GM03348 (cell line): ENCODE measurements around the gene TBPL1.

Experiments
- DNase-seq: peaks from one replicate; pipeline ENCODE4 v3.0.0; 2012; ENCODE audit warnings: low spot score

Gene TBPL1

DNA sequence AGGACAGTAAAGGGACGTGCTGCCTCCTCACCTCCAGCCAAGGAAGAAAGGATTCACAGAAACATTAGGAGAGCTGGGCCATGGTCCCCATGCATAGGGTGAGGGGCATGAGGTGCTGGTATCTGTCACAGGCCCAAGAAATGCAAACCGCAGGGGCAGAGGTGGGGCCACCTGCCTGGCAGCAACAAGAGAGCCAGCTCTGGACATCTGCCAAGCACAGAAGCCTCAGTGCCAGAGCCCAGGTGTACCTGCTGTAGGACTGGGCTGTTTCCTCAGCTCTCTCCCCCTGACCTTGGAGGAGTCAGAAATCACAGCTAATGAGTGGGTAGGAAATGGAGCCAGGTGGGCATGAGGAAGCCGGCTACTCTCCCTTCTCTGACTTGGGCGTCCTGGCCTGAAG, 54.1 kb downstream of the TBPL1 start:
- DNase-seq: no peak

DNA sequence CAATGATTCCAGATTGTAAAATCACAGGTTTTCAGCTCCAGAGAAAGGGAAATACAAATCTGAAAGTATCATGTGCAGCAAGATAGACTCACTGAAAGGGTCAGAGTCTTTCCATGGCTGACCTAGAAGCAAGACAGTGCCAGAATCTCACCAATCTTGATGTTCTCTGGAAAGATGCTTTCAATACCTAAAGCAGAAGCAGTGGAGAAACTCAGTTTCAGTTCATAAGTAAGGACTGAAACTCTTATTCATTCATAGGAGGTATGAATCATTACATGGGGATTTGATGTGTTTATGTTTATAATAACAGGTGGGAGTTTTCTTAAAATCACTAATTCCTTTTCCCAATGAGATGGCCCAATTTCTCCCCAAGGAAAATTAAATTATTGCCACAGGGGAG, 56.9 kb downstream of the TBPL1 start:
- DNase-seq: no peak

DNA sequence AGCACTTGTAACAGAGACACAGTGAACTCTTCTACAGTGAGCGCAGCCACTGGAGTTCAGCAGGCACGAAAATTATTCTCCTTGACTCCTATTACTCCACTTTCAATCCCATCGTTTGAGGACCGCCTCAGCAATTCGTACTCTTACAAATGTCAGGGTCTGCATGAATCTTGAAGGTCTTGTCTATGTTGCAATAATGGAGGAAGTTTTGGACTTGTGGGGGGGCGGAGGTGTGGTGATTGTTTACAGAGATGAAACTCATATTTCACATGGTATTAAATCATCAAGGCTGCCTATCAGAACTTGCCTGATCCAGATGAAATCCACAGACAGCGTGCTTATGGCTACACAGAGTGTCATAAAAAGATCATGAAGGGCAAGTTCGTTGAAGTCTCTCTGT, 57.4 kb downstream of the TBPL1 start:
- no peak for DNase-seq

DNA sequence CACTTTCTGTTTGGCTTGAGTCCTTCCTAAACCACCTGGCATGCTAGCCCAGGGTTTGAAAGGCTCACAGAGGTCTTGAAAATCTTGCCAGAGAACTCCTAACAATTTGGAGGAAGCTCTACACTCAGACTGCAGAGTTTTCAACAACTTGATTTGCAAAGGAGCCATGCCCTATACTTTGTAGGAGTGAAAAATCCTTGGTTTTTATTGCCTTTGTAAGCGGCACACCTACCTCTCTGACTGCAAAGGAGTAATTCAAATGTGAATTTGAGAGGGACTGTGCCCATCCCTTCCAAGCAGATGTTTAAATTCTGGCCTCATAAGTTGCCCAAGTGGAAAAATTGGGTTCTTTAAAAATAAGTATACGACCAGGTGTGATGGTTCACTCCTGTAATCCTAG, 58.0 kb downstream of the TBPL1 start:
- no peak for DNase-seq

DNA sequence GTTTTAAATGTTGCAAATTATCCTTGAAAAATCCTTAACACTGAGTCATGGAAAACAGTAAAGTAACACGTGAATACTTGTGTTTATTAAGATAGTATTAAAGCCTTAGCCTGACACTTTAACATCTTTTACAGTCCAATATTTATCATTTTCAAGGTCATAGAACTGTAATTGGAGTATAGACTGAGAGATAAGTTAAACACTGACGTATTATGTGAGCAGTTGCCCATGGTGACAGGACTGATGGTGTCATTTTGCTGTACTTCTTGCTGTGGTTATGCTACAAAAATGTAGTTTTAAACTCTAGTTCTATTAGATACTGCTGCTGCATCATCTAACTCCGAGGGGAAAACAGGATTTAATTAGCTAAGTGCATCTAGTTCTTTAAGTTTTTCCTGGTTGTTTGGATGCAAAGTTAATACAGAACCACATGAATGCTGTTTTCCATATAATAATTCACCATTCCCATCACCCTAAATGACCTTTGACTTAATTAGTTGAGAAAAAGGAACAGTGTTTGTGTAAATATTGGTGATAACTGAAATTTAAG, 61.6 kb downstream of the TBPL1 start:
- DNase-seq: no peak

DNA sequence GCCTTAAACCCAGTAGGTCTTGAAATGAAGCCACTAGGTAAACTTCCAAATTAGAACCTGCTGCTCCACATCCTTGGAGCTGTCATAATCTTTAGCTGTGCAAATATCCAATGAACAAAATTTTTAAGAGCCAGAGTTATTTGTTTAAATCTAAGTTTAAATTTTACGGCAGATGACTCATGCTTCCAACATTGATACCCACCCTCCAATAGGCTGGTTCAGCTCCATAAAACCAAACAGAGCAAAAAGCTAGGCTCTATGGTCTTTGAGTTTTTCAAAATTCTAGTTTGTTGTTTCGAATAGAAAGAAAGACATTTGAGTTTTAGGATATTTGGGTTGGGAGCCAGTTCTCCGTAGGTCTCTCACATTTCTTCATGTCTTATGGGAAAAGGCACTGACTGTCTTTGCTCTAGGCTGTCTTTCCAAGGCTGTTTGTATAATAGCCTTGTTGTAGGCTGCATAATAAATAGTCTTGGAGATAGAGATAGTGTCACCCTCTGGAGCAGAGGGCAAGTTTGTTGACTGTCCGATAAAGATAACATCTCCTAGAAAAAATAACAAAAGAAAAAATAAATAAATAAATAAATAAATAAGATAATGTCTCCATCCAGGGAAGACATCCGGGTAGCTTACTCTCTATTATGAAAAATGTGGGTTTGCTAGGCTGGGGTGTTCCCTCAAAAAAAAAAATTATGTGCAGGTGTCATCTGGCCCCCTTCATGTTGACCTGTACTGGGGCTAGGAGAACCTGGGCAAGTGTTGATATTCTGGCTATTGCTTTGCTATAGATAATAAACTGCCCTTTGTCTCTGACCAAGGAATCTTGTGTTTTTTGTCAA, 62.9 kb downstream of the TBPL1 start:
- no peak for DNase-seq

DNA sequence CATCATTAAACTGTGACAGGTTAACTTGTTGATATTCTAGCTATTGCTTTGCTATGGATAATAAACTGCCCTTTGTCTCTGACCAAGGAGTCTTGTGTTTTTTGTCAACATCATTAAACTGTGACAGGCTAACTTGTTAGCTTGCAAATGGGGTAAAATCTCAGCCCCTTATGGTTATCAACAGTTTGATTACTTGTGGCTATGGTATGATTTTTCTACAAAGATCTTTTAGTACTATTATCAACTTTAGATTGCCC, 63.5 kb downstream of the TBPL1 start:
- DNase-seq: no peak

DNA sequence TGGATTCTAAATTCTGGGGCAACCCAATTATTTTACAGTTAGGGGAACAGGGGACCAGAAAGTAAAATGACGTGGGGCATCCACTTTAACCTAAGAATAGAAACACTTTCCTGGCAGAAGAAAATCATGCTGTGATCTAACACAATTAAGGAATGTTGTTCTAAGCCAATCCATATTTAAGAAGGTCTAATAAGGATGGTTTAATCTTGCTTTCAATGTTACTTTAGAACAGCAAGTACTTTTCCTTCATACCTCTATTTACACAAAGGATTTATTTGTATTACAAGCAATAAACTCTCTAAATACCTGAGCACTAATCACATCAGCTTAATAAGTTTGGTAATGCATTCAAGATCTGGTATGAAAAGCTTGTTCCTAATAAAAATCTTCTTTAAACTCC, 67.0 kb downstream of the TBPL1 start:
- no peak for DNase-seq

DNA sequence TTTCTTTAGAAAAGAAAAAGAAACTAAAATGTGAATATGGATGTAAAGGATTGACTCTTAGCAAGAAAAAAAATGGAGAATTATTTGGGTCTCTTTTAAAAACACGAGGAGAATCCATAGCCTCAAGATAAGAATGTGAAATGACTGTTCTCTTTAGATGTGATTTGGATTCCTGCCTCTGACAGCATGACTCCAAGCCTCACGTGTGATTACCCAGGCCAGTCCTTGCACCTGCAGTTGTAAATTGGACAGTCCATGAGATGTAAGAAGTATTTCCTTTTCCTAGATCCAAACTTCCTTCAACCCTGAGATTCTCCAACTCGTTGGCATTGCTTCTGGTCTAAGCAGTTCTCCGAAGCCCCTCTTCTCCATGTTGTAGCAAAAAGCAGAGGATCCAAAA, 67.5 kb downstream of the TBPL1 start:
- no peak for DNase-seq

DNA sequence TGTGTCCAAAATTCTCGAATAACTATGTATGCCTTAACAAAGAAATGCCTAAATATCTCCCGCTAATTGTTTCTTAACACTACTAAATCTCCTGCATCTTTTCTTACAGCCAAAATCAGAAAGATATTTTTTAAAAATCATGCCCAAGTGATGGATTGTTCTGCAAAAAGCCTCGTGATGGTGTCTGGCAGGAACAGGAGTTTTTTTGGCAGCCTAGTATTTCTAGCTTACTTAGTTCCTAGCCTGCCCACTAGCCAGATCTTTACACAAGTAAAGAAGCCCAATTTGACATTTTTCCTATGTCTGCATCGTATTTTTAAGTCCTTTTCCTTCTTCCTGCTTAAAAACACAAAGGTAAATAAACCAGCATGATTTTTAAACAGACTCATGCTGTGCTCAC, 67.9 kb downstream of the TBPL1 start:
- DNase-seq: no peak

DNA sequence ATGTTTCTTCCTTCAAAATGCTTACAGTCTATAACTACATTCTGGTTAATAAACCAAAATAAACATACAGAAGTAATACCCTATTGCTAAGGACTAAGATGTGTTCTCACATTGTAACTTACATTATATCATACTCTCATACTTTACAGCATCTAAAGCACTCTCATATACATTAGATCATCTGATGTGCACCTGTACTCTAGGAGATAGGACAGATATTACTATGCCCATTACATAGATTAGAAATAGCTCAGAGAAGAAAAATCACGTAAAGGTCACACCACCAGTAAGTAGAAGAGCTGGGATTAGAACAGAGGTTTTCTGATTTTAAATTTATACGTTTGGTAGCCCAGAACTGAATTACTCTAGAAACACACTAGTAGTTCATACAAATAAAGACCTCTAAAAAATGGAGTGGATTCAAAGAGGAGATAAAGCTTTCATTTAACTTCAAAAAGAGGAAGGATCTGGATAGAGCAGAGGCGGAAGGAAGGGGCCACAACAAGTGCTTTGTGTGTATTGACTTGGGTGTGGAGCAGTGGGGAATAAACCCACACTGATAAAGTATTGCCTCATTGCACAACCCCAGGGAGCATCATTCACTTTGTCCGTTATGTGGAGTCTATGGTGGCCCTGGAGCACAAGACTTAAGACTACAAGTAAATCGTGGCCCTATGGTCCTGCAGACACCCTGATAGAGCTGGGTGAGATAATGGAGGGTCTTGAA, 68.5 kb downstream of the TBPL1 start:
- DNase-seq: no peak

DNA sequence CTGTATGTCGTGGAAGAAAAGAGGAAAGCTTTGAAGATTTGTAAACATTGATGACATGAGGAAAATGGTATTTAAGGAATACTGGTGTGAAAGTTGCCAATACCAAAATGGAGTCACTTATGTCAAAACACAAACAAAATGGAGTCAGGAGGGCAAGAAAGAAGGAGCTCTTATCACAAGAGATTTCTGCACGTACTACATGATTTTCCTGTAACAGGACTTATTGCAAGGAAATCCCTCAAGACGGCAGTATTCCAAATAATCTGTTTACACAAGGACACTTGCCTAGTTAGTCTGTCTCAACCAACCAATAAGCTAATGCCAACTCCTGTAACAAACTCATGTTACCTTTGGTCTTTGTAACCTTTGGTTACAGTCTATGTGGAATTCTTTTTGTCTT, 69.6 kb downstream of the TBPL1 start:
- no peak for DNase-seq

DNA sequence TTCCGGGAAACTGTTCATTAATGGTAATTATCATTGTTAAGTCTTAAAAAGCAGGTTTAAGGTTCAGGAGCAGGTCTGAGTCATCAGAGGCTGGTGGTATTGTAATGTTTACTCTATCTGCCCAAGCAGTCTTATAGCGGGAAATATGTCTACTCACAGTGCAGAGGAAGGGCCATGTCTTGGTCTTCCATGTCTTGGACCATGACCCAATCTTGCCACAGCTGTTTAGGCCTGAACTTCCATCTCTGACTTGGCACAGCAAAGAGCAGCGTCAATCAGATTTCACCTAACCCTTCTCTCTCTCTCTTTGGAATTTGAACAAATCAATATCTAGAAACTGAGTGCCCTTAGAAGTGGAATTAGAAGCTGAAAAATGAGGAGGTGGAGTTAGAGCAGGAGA, 73.6 kb downstream of the TBPL1 start:
- no peak for DNase-seq

DNA sequence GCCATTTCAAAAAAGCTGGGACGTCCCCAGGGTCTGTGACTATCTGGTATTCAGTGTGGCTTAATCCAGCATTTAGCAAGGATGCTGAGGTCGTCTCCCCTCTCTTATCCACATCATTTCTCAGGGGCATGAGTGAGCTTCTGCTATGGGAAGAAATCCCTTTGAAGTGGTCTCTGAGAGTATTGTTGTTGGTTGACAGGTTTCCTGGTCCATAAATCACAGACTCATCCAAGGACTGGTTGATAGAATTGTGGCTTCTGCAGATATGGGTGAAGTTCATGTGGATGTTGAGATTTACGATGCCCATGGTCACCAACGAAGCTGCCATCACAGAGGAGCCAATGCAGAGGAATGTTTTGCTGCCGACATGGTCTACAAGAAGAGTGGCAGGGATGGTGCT, 75.4 kb downstream of the TBPL1 start:
- DNase-seq: no peak

DNA sequence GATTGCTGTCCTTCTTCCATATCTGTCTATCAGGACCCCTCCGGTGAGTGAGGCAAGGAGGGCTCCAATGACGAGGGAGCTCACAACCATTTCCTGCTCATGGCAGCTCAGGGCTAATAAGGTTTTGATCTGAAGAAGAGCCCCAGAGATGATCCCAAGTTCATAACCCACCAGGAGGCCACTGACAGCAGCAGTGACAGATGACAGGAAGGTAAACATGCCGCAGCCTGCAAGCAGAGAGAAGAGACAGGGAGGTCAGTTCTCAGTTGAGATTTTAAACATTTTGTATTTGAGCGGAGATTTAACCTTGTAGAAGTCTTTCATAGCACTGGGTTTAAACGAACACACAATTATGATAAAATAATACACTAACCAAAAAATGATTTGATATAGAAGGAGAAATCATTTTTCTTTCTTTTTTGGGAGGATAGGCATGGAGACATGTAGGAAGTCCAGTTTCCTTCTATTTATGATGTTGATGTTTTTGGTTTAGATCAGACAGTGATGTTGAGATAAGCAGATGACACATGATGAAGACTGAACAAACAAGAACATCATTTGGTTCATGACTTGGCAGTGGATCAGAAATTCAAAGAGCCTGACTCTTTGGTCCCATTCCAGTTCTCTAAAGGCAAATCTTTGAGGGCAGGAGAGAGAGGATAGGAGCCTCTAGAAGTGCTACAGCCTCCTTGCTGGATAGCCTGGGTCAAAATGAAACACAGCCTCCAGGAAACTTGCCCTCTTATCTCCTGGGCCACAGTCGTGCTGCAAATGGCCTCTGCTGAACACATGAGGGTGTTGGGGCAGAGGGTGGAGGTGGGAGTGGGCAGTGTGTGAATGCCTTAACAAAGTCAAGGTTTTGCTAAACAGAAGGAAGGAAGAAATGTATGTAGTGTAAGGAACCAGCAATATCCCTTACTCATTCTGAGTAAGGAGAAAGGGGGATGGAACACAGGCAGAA, 76.8 kb downstream of the TBPL1 start:
- DNase-seq: no peak

DNA sequence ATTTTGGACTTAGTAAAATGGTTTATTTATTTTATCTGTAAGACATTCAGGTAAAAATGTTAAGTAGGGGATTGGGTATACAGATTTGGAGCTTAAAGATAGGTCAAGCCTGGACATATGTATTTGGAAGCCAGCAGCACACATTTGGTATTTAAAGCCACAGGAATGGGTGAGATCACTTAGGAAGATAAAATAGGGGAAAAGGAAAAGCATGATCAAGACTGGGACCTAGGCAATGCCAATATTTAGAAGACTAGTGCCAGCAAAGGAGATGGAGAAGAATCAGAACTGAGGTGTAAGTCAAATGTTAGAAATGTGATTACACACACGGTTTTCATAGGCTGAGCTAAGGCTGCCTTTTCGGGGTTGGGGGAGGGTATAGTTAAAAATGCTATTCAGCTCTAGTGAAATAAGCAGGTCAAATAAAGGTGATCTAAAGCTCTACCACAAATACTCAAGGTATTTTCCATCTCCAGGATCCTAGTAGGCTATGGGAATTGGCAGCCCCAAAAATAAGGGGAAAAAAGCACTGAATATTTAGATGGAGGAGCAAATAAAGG, 78.8 kb downstream of the TBPL1 start:
- DNase-seq: peak; percentile 11

DNA sequence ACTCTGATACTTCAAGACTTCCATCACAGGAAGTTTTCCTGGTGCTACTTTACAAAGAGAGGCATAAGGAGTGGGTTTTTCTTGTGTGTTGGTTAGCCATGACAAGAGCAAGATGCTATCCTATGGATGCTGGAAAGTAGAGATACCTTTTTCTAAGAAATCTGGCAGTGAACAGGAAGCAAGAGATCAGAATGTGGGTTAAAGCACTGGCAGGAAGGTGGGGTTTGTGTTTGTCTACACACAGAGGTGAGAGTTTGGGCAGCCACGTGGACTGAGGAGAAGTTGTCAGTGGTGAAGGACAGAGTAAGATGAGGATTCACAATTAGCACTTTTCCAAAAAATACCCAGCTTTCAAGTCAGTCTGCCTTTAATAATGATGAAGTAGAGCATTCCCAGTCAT, 81.5 kb downstream of the TBPL1 start:
- no peak for DNase-seq

DNA sequence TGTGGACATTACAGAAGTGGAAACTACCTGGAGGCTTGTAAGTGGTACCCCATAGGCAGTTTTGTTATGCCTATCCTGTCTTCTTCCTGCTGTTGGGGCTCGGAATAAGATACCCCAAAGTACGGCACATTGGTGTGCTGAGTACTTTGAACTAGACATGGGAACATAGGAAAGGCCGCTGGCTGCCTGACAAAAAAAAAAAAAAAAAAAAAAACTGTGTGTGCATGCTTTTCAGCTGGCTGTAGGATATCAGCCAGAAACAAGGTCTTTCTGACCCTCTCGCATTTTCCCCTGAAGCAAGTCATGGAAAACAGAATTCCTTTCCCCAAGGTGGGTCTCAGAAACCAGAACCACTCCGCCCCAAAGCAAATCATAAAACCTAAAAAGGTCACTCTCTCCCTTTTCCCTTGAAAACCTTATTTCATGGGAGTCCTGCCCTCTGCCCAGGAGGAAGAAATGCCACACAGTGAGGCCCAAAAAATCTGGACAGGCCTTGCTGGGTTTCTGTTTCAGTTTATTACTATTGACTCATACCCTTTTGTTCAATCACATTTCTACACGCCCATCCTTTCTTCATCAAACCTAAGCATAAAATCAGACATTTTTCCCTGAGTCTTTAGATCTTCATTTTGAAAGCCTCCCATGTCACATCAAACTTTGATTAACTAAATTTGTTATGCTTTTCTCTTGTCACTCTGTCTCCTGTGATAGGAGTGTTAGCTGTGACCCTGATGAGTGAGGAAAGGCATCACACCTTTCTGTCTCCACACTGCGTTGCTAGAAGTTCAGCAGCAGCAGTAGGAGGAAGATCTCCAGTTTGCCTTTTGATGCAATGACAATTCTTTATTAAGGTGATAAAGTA, 82.2 kb downstream of the TBPL1 start:
- DNase-seq: no peak

DNA sequence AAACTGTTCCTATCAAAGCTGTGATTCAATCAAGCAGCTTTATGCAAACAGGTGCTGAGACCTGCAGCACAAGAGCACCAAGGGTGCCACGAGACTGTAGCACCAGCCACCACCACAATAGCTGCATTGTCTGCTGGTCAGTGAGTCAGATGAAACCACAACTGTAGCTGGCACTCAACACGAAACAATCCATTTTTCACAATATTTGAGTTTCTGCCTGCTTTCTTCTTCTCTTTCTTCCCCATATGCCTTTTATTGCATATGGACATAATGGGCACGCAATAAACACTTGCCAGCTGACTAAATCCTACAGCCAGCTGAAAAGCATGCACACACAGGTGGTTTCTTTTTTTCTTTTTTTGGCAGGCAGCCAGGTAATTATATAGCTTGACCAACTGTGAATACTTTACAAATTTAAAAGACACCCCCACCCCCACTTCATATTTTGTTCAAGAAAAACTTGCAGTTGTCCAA, 82.8 kb downstream of the TBPL1 start:
- DNase-seq: peak; percentile 15

DNA sequence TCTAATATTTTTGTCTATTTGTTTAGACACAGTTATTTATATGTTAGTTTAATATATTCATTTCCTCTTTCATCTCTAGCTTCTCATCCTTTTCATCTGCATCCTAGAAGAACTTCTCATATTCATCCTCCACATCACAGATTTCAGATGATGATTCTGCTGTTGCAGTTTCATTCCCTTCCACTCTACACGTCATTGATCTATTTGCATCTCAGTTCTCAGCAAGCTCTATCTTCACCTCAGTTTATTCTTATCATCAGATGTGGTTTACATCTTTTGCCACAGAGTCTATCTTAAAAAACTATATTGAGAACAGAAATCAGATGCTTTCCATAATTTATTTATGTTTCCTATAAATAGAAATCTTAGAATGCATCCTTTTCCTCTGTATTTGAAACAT, 86.1 kb downstream of the TBPL1 start:
- DNase-seq: no peak
